ENCODE results near the gene SSTR3.
"Not testable (repeated sequence)": the region's sequence is repeated elsewhere in the genome, so short reads cannot be mapped to it uniquely, and the experiment has no call there.

SSTR3 gene

GRCh38 chr22:37181681-37182080, 30.6 kb downstream of the SSTR3 start:
- no peak for DNase-seq (ENCODE audit: low read depth in 2 of 2)

GRCh38 chr22:37180531-37181231, 31.6 kb downstream of the SSTR3 start:
- no peak for DNase-seq (ENCODE audit: low read depth in 2 of 2)

- DNase-seq (ENCODE audit: low read depth in 2 of 2), result no peak
Measured at GRCh38 chr22:37179622-37180420, 32.5 kb downstream of the SSTR3 start.

- no peak for DNase-seq (ENCODE audit: low read depth in 2 of 2)
Measured at GRCh38 chr22:37179126-37179470, 33.2 kb downstream of the SSTR3 start.

- no peak for DNase-seq (ENCODE audit: low read depth in 2 of 2)
Measured at GRCh38 chr22:37178350-37179125, 33.7 kb downstream of the SSTR3 start.

- DNase-seq (ENCODE audit: low read depth in 2 of 2), result no peak
Measured at GRCh38 chr22:37177755-37178154, 34.5 kb downstream of the SSTR3 start.

- no peak for DNase-seq (ENCODE audit: low read depth in 2 of 2)
Measured at GRCh38 chr22:37177221-37177620, 35.1 kb downstream of the SSTR3 start.

- DNase-seq (ENCODE audit: low read depth in 2 of 2), result no peak
Measured at GRCh38 chr22:37176464-37177061, 35.7 kb downstream of the SSTR3 start.

- DNase-seq (ENCODE audit: low read depth in 2 of 2), result no peak
Measured at GRCh38 chr22:37175414-37176281, 36.6 kb downstream of the SSTR3 start.

GRCh38 chr22:37174964-37175363, 37.3 kb downstream of the SSTR3 start:
- DNase-seq (ENCODE audit: low read depth in 2 of 2), result no peak

GRCh38 chr22:37173709-37174108, 38.6 kb downstream of the SSTR3 start:
- no peak for DNase-seq (ENCODE audit: low read depth in 2 of 2)

- DNase-seq (ENCODE audit: low read depth in 2 of 2), result no peak
Measured at GRCh38 chr22:37172266-37173245, 39.7 kb downstream of the SSTR3 start.

- DNase-seq (ENCODE audit: low read depth in 2 of 2), result no peak
Measured at GRCh38 chr22:37171662-37172061, 40.6 kb downstream of the SSTR3 start.

- DNase-seq (ENCODE audit: low read depth in 2 of 2), result not testable (repeated sequence)
Measured at GRCh38 chr22:37170689-37171405, 41.4 kb downstream of the SSTR3 start.

GRCh38 chr22:37169947-37170688, 42.2 kb downstream of the SSTR3 start:
- DNase-seq (ENCODE audit: low read depth in 2 of 2), result no peak

- no peak for DNase-seq (ENCODE audit: low read depth in 2 of 2)
Measured at GRCh38 chr22:37169406-37169805, 42.9 kb downstream of the SSTR3 start.

- DNase-seq (ENCODE audit: low read depth in 2 of 2), result no peak
Measured at GRCh38 chr22:37167981-37168647, 44.2 kb downstream of the SSTR3 start.

All from stimulated activated CD8-positive, alpha-beta memory T cell treated with anti-CD3 and anti-CD28 coated beads, Interleukin-15, amount 100 ng/mL, for 48 hours (primary cell).